Adrenal gland (tissue), 12 donors: ENCODE data around the gene KIAA1614. TPM values are rescaled to one million over a fixed set of nuclear protein-coding genes. Genes with fewer than 3 reads are reported as not detected.

Experiments used
- DNase-seq, 7 donors: peaks; one replicate each; pipeline ENCODE4 v3.0.0-alpha.2; 2019 to 2020
- H3K27ac ChIP-seq, 5 donors: fragments of 200-600 bp; sonication (generic) in 4 of 5; 1 replicate in 3 of 5; 2 replicates in 2 of 5; pipeline versions ENCODE4 v1.5.1 to v1.8.0; 2016 to 2020; ENCODE audit warnings: mild to moderate bottlenecking in 1 of 5
- H3K27me3 ChIP-seq: fragments of 200-600 bp; 2 replicates; pipeline ENCODE4 v1.8.0; 2021
- H3K36me3 ChIP-seq, 2 donors: fragments of 200-600 bp; replicated peaks in 1 of 2; 1 replicate in 1 of 2; 2 replicates in 1 of 2; pipeline versions ENCODE4 v1.5.1 to v1.8.0; 2018 to 2022
- H3K4me1 ChIP-seq, 2 donors: fragments of 200-600 bp; replicated peaks in 1 of 2; 1 replicate in 1 of 2; 2 replicates in 1 of 2; pipeline versions ENCODE4 v1.5.1 to v1.8.0; 2018 to 2021
- H3K4me3 ChIP-seq, 4 donors: fragments of 200-600 bp; sonication (generic) in 3 of 4; one replicate each; pipeline ENCODE4 v1.5.1; 2016 to 2018
- H3K9me3 ChIP-seq, 3 donors: fragments of 200-600 bp; sonication (generic) in 1 of 3; replicated peaks in 1 of 3; 1 replicate in 2 of 3; 2 replicates in 1 of 3; pipeline versions ENCODE4 v1.5.1 to v1.8.0; 2016 to 2021
- CTCF ChIP-seq, 6 experiments: fragments of 450-650 bp in 4 of 6; fragments of 200-600 bp in 2 of 6; sonication (generic) in 1 of 6; IDR thresholded peaks; 1 replicate in 5 of 6; 2 replicates in 1 of 6; pipeline versions ENCODE4 v1.5.1 to v1.8.0; 2016 to 2021; ENCODE audit warnings: antibody characterized with exemption in 6 of 6, mild to moderate bottlenecking in 2 of 6, moderate library complexity in 1 of 6
- POLR2A ChIP-seq, 2 donors: fragments of 450-650 bp; IDR thresholded peaks; one replicate each; pipeline ENCODE4 v1.6.1; 2017; ENCODE audit warnings: antibody characterized with exemption in 2 of 2, mild to moderate bottlenecking in 2 of 2, moderate library complexity in 1 of 2
- WGBS, 4 donors: extraction: QIAGEN DNeasy Blood & Tissue Kit in 2 of 4; methylation state at CpG; one replicate each; pipeline versions ENCODE4 v1.1.5 to v1.1.7; 2013 to 2017; 5-methylcytosine and 5-hydroxymethylcytosine counted together
- intact Hi-C, 2 donors: fragments of 100-400 bp; cut with DNase I; formaldehyde crosslinking; loops; one replicate each; pipeline versions ENCODE4 v1.14.1 to v1.15.0; 2022 to 2023
- polyA plus RNA-seq, 3 donors: library from polyadenylated mRNA; stranded (reverse); fragments of 200-250 nt in 2 of 3; fragments of 350-450 nt in 1 of 3; fragmentation: Illumina TruSeq in 1 of 3; extraction: RNeasy Lipid Tissue Mini Kit (QIAGEN cat#74804) in 1 of 3; gene quantifications; one replicate each; pipeline ENCODE4 v1.2.3, GENCODE V29; 2013 to 2014
- total RNA-seq, 9 donors: library from RNA; depleted of rRNA in 4 of 9; stranded (reverse); fragments of >200 nt in 4 of 9; fragments of 120-200 nt in 1 of 9; fragmentation: NEBNext Ultra II Directional in 1 of 9; extraction: Animal tissue kit (Norgen Biotek cat#: 25700) in 1 of 9; gene quantifications; one replicate each; pipeline versions ENCODE4 v1.1.0 to v1.2.4, GENCODE V29; 2013 to 2023
- donor health status: healthy with polysubstance abuse.
- donor health status: Bipolar disorder and iron deficiency.
- donor health status: DM: yes; HTN: yes; CAD: no.
- donor health status: DM: no; HTN: no; CAD: no.
- donor health status: DM: no; HTN: no; CAD: no.
- donor health status: DM: yes; HTN: yes; CAD: no.

KIAA1614 gene
- total and polyA plus RNA-seq, 12 donors = 0.18 to 6.9 (median 1.2) TPM

DNA sequence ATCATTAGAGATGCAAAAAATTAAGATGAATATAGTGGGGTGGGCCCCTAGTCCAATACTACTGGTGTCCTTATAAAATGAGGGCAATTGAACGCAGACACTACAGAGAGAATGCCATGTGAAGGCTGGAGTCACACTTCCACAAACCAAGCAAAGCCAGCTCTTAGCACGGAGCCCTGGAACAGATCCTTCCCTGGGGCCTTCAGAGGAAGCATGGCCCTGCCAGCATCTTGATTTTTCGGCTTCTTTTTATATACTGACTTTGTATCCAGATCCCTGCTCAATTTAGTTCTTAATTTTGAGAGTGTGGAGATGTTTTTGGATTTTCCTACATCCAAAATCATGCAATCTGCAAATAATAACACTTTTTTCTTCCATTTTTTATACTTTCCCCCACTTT, 10.2 kb upstream of the KIAA1614 start:
- Histone ChIP-seq H3K9me3 (no peaks in the 10 kb centered on the region), H3K27ac (no peak overlapping the region), H3K4me3 (no peak overlapping the region), H3K4me1 (no peaks in the 10 kb centered on the region), H3K36me3 (no peaks in the 10 kb centered on the region), H3K27me3 (no peaks in the 10 kb centered on the region)
- intact Hi-C loops = no loop called here
- DNase-seq = no peak
- TF ChIP-seq CTCF (IDR thresholded peaks at IDR 0.05) = no peak
- TF ChIP-seq POLR2A (IDR thresholded peaks at IDR 0.05) = no peak
- WGBS, 4 donors = 72 to 92% (median 86%) methylated on average over 3 of the region's 3 CpGs

- DNase-seq = peak in 1 of 7 donors; percentile 2
- Histone ChIP-seq H3K27me3 (no peaks in the 10 kb centered on the region), H3K4me1 (no peaks in the 10 kb centered on the region), H3K27ac (no peak overlapping the region), H3K36me3 (no peaks in the 10 kb centered on the region), H3K9me3 (no peaks in the 10 kb centered on the region), H3K4me3 (no peak overlapping the region)
- TF ChIP-seq CTCF (IDR thresholded peaks at IDR 0.05) = no peak
- TF ChIP-seq POLR2A (IDR thresholded peaks at IDR 0.05) = no peak
- 88 to 95% (median 94%) methylated on average over 8 of the region's 8 CpGs for WGBS, 4 donors
- intact Hi-C loops = no loop called here
Measured at GRCh38 chr1:180905927-180906326, 6.8 kb upstream of the KIAA1614 start.

DNA sequence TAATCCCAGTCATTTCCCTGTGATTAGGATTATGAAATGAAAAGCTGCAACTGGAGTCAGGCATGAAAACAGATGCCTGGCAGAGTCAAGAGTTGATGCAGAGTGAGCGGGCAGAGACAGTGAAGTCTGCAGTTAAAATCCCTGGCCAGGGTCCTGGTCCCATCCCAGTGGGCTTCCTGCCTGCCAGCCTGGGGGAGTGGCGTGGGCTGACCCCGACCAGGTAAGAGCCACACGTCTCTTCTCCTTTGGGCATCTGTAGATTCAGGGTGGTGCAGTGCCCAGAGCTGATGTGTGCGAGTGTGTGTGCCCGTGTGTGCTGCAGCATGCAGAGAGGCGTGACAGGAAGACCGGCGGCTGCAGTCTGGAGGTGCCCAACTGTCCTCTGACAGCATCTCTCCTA, 6.2 kb upstream of the KIAA1614 start:
- Histone ChIP-seq H3K36me3 (no peaks in the 10 kb centered on the region), H3K9me3 (no peaks in the 10 kb centered on the region), H3K27ac (no peak overlapping the region), H3K27me3 (no peaks in the 10 kb centered on the region), H3K4me1 (peaks cover 0 to under 1% of the 10 kb centered on the region in 2 donors), H3K4me3 (no peak overlapping the region)
- 88 to 95% (median 90%) methylated on average over 9 of the region's 9 CpGs for WGBS, 4 donors
- intact Hi-C loops = no loop called here
- DNase-seq = peak in 2 of 7 donors; percentile 5 to 40
- TF ChIP-seq CTCF (IDR thresholded peaks at IDR 0.05) (no peak), POLR2A (IDR thresholded peaks at IDR 0.05) (no peak)

DNA sequence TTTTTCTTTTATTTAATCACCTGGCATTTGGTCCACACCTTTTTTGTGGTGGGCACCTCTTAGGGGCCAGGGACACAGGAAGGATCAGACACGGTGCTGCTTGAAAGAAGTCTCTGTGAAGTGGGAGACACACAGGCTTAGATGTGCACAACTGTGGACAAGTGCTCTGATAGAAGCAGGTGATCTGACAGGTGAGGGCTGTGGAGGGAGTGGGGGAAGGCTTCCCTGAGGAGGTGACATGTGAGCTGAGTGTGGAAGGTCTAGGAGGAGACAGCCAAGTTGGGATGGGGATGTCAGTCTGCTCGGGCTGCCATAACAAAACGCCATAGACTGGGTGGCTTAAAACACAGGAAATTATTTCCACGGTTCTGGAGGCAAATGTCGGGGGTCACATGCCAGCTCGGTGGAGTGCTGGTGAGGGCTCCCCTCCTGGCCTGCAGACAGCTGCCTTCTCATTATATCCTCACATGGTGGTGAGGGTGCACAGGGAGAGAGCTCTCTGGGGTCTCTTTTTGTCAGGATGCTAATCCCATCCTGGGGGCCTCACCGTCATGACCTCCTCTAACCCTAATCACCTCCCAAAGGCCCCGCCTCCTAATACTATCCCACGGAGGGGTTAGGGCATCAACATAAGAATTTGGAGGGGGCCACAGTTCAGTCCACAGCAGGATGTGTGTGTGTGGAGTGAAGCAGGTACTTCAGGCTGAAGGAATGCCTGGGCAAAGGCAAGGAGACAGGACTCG, 5.2 kb upstream of the KIAA1614 start:
- H3K27ac ChIP-seq = no peak overlapping the region
- 80 to 86% (median 84%) methylated on average over 9 to 10 of the region's 10 CpGs for WGBS, 4 donors
- H3K27me3 ChIP-seq = no peaks in the 10 kb centered on the region
- TF ChIP-seq CTCF (IDR thresholded peaks at IDR 0.05) (no peak), POLR2A (IDR thresholded peaks at IDR 0.05) (no peak)
- intact Hi-C loops = no loop called here
- H3K4me3 ChIP-seq = no peak overlapping the region
- H3K36me3 ChIP-seq = no peaks in the 10 kb centered on the region
- H3K9me3 ChIP-seq = no peaks in the 10 kb centered on the region
- peak in 3 of 7 donors; percentile 7 to 41 (median 13) for DNase-seq
- H3K4me1 ChIP-seq = peaks cover 0 to 5% of the 10 kb centered on the region in 2 donors
